ENCODE data around the gene AMELX. TPM values are rescaled to one million over a fixed set of nuclear protein-coding genes. Genes with fewer than 3 reads are reported as not detected.

AMELX gene
- total RNA-seq, 2 experiments from 2014 or later = not detected

- Mint-ChIP-seq H3K27ac (no peak overlapping the region), H3K4me1 (ENCODE audit: low read depth) (no peaks in the 10 kb centered on the region), H3K27me3 (no peaks in the 10 kb centered on the region), H3K36me3 (ENCODE audit: low read depth) (no peaks in the 10 kb centered on the region), H3K9me3 (no peaks in the 10 kb centered on the region), H3K4me3 (no peak overlapping the region)
- intact Hi-C loops (cut with micrococcal nuclease) = no loop called here
- ChIA-PET CTCF (no interaction called here), POLR2A (no interaction called here)
- no peak for DNase-seq
- ATAC-seq = no peak
- TF ChIP-seq, protein P1, sequence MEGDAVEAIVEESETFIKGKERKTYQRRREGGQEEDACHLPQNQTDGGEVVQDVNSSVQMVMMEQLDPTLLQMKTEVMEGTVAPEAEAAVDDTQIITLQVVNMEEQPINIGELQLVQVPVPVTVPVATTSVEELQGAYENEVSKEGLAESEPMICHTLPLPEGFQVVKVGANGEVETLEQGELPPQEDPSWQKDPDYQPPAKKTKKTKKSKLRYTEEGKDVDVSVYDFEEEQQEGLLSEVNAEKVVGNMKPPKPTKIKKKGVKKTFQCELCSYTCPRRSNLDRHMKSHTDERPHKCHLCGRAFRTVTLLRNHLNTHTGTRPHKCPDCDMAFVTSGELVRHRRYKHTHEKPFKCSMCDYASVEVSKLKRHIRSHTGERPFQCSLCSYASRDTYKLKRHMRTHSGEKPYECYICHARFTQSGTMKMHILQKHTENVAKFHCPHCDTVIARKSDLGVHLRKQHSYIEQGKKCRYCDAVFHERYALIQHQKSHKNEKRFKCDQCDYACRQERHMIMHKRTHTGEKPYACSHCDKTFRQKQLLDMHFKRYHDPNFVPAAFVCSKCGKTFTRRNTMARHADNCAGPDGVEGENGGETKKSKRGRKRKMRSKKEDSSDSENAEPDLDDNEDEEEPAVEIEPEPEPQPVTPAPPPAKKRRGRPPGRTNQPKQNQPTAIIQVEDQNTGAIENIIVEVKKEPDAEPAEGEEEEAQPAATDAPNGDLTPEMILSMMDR (IDR thresholded peaks at IDR 0.05) = no peak
Measured at GRCh38 chrX:11296051-11296450, 2.8 kb downstream of the AMELX start.

GRCh38 chrX:11298600-11298999 lies 5.4 kb downstream of the AMELX start:
- ATAC-seq (no peak), DNase-seq (no peak)
- H3K27ac Mint-ChIP-seq = no peak overlapping the region
- CTCF ChIA-PET = no interaction called here
- intact Hi-C loops (cut with micrococcal nuclease) = no loop called here
- no peaks in the 10 kb centered on the region for H3K4me1 Mint-ChIP-seq (ENCODE audit: low read depth)
- no peaks in the 10 kb centered on the region for H3K36me3 Mint-ChIP-seq (ENCODE audit: low read depth)
- no peaks in the 10 kb centered on the region for H3K9me3 Mint-ChIP-seq
- TF ChIP-seq, protein P1 (IDR thresholded peaks at IDR 0.05) = no peak
- no peak overlapping the region for H3K4me3 Mint-ChIP-seq
- POLR2A ChIA-PET = no interaction called here
- no peaks in the 10 kb centered on the region for H3K27me3 Mint-ChIP-seq

GRCh38 chrX:11304829-11305228 lies 11.6 kb downstream of the AMELX start:
- intact Hi-C loops (cut with micrococcal nuclease) = no loop called here
- DNase-seq = no peak
- Mint-ChIP-seq H3K4me3 (no peak overlapping the region), H3K27me3 (no peaks in the 10 kb centered on the region), H3K4me1 (ENCODE audit: low read depth) (no peaks in the 10 kb centered on the region), H3K36me3 (ENCODE audit: low read depth) (no peaks in the 10 kb centered on the region), H3K27ac (no peak overlapping the region), H3K9me3 (no peaks in the 10 kb centered on the region)
- CTCF ChIA-PET = no interaction called here
- POLR2A ChIA-PET = no interaction called here
- no peak for ATAC-seq
- TF ChIP-seq, protein P1 (IDR thresholded peaks at IDR 0.05) = no peak

GRCh38 chrX:11305641-11306040 lies 12.4 kb downstream of the AMELX start:
- no peak overlapping the region for H3K27ac Mint-ChIP-seq
- TF ChIP-seq, protein P1 (IDR thresholded peaks at IDR 0.05) = no peak
- ATAC-seq = no peak
- no peaks in the 10 kb centered on the region for H3K27me3 Mint-ChIP-seq
- H3K4me1 Mint-ChIP-seq (ENCODE audit: low read depth) = no peaks in the 10 kb centered on the region
- no peak for DNase-seq
- CTCF ChIA-PET = no interaction called here
- POLR2A ChIA-PET = no interaction called here
- intact Hi-C loops (cut with micrococcal nuclease) = no loop called here
- H3K36me3 Mint-ChIP-seq (ENCODE audit: low read depth) = no peaks in the 10 kb centered on the region
- no peaks in the 10 kb centered on the region for H3K9me3 Mint-ChIP-seq
- no peak overlapping the region for H3K4me3 Mint-ChIP-seq

- intact Hi-C loops (cut with micrococcal nuclease) = no loop called here
- ATAC-seq = no peak
- H3K4me1 Mint-ChIP-seq (ENCODE audit: low read depth) = no peaks in the 10 kb centered on the region
- TF ChIP-seq, protein P1 (IDR thresholded peaks at IDR 0.05) = no peak
- ChIA-PET POLR2A (no interaction called here), CTCF (no interaction called here)
- H3K4me3 Mint-ChIP-seq = no peak overlapping the region
- no peaks in the 10 kb centered on the region for H3K27me3 Mint-ChIP-seq
- no peaks in the 10 kb centered on the region for H3K36me3 Mint-ChIP-seq (ENCODE audit: low read depth)
- DNase-seq = no peak
- no peak overlapping the region for H3K27ac Mint-ChIP-seq
- H3K9me3 Mint-ChIP-seq = no peaks in the 10 kb centered on the region
Measured at GRCh38 chrX:11309220-11309619, 16.0 kb downstream of the AMELX start.
